HG02973 (cell line): ENCODE data around the gene ANTXR1.

Experiments
- ATAC-seq: cut with Tn5 transposase; IDR thresholded peaks from one replicate; pipeline ENCODE4 v1.9.1; 2021; ENCODE audit warnings: moderate library complexity; ENCODE audit not compliant: unreplicated experiment

ANTXR1 gene

DNA sequence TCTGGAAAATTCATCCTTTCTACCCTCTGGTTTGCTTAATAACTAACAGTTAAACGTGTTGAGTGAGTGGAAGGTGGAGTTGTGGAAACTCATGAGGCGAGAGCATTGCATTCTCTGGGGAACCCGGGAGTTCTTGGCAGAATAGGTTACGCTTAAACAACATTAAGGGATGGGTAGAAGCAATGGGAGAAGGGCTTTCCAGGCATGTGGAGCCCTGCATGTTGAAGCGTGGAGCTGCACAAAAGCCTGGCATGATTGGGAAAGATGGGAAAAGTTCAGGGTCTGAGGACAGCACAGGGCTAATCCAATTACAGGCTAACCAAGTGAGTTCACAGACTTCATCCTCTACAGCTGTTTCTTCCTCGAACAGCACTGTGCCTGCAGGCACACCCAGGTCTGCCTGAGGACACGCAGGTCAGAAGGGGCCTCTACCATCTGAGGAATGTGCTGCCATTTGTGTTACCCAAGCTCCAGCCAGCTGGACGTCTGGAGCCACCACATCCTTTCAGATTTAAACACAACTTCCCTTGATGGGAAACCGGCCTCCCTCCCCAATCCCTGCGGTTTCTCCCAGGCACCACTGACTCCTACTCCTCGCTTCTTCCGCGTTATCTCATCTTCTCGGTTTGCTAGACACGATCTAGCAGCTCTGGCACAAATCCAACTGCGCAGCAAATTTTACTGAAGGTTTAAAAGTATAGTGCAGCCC lies 164.2 kb downstream of the ANTXR1 start:
- ATAC-seq: no peak

DNA sequence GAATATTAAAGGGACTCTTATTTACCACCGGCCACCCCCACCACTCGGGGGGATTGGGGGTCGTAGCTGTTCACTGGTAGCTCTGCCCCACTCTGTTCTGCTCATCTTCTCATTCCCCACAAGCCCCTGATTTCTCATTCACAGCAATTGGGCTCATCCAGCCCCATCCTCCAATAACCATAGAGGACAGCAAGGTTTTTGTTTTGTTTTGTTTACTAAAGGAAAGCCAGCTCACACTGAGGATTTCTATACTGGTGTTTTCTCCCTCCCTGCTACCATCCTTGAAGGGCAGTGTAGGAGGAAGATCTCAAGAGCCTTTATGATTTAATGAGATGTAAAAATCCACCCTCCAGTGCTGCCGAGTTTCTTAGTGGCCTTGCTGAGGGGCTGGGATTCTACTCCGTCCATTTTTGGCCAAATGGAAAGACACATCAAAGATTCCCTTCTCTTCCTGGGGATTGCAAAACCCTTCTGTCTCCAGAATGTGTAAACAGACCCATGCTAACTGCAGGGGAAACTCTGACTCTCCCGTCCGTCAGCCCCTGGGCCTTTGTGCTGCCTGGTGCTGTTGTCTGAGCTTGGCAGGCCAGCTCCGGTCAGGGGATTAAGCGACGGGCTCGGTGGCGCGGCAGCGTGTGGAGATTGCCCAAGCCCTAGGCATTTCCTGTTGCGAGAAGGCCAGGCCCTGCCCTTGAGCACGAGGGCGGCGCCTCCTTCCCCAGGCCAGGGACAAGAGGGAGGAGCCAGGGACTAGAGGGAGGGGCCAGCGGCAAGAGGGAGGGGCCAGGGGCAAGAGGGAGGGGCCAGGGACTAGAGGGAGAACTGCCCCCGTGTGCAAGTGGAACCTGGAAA lies 165.0 kb downstream of the ANTXR1 start:
- ATAC-seq: no peak

DNA sequence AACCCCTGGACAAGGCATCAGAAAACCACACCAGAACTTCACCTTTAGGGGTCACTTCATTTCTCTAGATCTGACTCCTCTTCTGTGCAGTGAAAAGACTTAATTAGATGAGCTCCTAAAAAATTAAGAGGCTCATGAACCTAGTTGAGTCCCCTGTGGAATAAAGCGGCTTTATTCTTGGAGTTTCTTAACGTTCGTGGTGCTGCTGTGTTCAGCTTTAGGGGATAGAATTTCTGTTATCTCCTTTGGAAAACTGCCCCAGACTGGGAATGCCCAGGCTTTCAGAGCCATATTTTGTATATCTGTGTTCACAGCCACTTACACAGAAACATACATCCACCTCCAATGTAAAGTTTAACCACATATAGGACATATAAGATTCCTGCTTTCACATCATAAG lies 165.8 kb downstream of the ANTXR1 start:
- no peak for ATAC-seq

DNA sequence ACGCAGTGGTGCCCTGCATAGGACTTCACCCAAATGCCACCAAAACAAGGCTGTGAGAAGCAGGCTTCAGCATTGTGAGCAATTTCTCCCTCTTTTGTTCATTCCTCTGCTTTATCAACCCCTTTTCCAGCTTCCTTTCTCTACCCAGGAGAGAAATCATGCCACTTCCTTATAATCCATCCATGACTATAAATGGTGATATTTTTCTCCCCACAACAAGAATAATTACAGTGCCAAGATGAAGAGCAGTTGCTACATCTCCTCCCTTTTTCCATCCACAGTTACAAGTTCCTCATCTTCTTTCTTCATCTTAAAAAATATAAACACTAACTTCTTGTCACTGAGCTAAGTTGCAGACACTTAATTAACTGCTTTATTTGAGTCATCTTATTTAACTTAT lies 167.2 kb downstream of the ANTXR1 start:
- ATAC-seq: no peak

DNA sequence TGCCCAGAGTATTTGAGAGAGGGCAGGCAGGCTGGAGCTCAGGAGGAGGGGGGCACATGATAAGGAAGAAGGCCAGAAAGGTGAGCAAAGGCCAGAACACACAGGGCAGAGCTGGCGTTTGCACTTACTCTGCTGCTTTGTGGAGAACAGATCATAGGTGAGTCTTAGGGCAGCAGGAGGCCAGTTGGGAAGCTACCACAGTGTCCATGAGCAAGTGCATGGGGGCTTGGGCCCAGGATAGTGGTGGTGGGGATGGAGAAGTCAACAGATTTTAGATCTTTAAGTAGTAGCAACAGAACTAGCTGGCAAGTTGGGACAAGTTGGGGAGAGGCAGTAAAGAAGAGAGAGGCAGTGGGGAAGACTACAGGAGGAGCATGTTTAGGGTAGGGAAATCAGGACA lies 168.0 kb downstream of the ANTXR1 start:
- no peak for ATAC-seq

DNA sequence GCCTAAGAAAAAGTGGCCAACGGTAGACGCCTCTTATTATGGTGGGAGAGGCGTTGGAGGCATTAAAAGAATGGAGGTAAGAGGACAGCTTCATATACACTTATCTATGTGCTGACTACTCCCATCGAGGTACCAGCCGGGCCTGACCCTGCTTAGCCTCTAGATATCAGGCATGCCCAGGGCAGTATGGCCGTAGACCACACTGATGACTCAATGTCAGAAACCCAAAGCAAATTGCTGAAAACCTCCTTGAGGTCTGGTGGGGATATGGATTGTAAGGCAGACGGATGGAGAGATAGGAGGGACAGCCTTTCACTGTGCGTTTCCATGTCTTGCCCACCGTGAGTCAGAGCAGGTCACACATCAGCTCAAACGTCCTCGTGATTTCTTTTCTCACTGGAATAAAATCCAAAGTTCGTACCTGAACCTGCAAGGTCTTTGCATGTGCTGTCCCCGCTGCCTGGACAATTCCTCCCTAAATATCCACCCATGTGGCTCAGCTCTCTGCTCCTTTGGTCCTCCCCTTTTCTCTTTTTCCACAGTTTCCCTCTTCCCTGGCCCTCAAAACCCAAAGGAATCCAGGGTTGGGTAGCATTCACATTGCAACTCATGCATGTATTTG lies 168.9 kb downstream of the ANTXR1 start:
- no peak for ATAC-seq

DNA sequence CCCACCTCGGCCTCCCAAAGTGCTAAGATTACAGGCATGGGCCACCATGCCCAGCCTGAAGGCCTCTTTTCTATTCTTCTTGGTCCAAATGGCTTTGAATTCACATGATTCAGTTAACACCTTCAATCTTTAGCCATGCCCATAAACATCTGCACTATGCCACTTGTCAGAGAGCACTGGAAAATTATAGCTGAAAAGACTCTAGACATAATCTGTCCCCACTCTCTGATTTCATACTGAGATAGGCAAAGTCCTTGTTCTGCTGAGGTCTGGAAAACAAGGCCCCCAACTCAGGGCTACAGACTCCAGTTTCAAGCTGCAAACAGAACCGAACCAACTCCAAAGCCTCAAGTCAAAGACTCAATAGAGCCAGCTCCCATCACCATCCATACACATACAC lies 170.7 kb downstream of the ANTXR1 start:
- no peak for ATAC-seq

DNA sequence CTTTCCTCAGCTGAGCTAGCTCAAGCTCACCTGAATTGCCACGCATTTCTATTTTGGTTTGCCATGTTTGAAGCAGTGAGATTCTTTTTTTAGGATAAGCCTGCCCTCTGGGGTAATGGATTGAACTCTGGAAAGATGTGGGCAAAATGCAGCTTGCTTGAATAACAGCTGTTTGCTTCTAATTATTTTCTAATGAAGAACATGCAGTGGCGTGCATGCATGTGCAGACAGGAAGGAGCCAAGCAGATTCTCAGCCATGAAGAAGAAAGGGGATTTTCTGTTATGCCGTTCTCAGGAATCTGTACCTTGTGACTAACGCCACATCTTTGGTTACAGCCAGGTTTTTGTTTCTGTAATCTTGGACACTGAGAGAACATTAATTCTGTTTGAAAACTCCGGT lies 171.2 kb downstream of the ANTXR1 start:
- no peak for ATAC-seq

DNA sequence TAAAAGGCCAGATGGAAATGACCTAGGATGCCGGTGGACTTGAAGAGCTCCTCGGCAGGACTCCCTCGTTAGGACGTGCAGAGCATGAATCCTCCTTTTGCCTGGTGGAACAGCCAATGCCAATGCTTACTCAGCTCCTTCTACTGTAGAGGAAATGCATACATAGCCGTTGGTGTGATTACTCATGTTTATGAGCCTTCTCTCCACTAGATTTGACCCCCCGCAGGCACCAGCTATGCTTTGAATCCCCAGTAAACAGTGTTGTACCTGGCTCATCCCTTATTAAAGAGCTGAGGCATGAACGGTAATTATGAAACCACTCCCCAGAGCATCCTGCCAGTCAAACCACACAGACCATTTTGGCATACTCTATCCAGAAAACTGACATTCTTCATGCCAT lies 172.8 kb downstream of the ANTXR1 start:
- no peak for ATAC-seq

DNA sequence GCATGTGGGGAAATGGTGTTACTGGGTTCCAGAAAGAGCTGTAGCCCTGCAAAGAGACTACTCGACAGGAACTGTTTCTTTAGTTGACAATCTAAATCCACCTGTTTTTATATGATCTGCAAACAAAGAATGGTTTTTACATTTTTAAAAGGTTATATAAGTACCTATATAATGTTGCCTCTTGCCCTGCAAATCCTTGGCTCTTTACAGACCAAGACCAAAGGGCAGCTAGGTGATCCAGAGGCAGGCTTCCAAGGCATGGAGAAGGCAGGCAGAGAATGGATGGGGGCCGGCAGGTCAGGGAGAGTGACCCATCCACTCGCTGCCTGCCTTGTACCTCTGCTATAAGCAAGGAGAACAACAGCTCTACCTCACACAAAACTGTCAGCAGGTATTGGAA lies 173.6 kb downstream of the ANTXR1 start:
- ATAC-seq: no peak

DNA sequence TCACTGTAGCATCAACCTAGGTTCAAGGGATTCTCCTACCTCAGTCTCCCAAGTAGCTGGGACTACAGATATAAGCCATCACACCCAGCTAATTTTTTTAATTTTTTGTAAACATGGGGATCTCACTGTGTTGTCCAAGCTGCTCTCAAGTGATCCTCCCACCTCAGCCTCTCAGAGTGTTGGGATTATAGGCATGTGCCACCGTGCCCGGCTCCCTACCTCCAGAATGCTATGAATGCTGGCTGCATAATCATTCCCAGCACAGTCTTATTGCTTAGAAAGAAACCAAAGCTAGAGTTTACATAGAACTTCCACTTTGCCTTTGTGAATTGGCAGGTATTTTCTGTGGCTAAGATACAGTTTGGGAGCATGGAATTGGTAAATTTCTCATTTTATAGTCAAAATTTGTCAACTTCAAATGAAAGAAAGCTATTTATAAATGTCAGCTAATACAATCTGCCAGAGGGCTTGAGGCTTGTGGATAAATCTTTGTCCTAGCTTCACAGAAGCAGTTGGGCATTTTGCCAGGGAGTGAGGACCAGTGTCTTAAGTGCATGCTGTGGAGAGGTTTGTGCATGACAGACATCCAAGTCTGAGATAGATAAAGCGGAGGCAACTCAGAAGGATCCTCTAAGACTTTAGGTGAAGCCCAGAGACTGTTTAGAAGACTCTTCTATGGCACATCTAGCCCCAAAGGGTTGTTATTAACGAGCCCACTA lies 175.4 kb downstream of the ANTXR1 start:
- ATAC-seq: no peak

DNA sequence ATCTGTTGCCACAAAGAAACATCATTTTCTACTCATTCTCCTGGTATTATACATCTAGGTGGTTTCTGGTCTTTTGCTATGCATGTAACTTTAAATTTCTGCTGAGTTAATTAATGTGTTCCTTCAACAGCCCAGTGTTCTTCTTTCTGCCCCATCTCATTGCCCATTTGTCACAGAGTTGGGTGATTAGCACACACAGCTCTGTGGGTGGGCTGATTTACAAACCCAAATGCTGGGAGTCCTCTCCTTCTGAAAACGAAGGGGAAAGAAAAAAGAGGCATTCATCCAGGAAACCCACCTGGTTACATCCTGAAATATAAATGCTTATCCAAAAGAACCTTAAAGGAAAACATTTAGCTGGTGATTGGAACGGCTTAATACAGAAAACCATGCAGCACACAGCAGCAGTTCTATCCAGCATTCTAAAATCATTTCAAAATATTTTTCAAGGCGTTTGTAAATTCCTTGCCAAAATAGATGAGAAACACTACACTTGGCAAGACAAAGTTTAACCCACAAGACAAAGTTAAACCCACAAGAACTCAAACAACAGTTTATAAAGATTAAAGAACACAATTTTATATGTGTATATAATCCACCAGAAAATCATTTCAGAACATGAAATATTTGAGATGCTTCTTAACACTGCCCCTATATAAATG lies 177.9 kb downstream of the ANTXR1 start:
- no peak for ATAC-seq

DNA sequence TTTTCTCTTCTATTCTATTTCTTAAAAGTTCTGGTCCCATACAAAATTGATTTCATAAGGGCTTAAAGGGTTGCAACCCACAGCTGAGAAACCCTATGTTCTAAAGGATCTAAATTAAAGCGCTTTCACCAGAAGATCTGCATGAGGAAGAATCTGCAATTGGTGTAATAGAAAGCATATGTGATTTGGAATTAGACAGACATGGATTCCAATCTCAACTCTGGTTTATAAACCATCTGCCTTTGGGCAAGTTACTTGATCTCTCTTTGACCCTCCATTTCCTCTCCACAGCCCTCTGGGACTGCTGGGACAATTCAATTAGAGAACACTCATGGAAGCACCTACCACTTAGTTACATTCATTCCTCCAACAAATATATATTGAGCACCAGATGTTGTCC lies 178.7 kb downstream of the ANTXR1 start:
- ATAC-seq: no peak

DNA sequence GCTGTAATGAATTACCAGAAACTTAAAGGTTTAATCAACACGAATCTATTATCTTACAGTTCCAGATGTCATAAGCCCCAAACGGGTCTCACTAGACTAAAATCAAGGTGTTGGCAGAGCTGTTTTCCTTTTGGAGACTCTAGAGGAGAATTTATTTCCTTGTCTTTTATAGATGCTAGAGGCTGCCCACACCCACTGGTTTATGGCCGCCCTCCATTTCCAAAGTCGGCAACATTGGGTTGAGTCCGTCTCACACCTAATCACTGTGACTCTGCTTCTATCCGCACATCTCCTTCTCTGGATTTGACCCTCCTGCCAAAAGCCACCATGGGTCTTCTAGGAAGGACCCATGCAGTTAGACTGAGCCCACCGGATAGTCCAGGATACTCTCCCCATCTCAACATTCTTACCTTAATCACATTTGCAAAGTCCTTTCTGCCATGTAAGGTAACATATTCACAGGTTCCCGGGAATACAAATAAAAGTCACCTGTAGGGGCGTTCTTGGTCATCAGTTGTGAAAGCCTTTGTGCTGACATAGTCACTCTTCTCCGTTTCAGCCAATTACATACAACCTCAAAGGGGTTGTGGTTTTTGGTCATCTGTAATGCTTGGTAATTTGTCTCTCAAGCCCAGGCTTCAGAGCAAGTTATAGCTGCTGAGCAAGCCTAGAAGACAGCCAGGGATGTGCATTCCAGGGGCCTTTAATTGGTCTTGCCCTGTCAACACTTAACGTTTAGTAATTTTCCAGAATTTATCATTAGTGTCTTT lies 179.4 kb downstream of the ANTXR1 start:
- ATAC-seq: no peak

DNA sequence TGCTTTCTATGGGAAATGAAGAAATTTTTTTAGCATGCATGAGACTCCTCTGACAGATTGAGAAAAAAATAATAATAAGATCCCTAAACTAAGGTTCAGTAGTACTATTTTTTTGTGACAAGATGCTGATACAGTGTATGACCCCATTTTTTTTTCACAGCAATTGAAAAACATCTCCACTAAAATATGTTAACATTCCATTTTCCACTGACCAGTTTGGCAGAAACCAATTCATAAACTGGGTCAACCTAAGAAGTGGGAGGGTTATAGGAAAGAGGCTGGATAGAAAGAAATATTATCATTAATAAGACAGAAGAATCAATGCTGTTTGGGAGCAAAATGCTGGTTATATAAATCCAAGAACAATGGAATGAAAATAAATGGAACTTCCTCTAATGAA lies 182.7 kb downstream of the ANTXR1 start:
- ATAC-seq: no peak

DNA sequence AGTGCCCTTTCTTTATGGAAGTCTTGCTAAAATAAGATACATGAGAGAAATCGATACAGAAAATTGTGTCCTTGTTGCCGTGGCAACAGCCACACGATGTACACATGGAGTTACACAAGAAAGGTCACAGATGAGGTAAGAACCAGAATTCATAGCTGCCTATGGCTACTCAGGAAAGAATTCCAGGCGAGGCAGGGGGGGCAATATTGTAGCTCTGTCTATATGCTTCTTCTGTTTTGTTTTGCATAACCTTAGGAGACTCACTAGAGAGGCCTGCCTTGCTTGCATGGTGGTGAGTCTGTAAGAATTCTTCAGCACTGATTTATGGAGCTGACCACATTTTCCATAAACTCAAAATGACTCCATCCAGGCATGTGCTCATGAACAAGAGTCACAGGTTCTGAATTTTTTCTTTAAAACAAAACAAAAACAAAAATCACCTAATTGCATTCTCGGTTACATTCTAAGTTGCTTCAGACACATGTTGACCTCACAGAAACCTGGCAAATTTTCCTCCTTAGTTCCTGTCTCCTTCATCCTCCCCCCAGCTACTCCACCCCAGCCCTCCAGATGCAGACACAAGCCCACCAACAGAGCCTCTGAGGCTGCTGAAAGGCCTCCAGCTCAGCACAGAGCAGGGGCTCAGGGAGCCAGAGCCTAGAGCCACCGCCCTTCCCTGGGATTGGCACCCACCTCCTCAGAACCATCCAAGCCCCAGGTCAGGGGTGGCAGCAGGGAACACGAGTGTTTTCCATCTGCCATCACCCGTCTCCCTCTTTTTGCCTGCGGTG lies 183.5 kb downstream of the ANTXR1 start:
- ATAC-seq: no peak

DNA sequence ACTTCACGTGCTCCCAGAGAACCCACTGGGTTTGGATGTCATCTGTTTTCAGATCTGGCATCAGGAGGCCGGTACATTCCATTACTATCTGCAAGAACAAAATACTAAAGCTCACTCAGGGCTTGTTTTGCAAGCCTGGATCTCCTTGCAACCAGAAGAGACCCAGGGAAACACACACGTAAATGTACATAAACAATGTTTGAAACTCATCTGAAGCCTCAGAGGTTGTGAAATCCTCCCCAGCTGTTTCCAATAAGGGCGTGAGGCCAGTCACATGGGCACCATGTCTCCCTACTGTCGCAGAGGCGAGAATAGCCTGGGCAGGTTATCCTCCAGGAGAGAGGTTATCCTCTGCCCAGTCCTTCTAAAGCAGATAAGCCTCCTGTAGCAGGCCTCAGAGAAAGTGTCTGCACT lies 187.1 kb downstream of the ANTXR1 start:
- no peak for ATAC-seq

DNA sequence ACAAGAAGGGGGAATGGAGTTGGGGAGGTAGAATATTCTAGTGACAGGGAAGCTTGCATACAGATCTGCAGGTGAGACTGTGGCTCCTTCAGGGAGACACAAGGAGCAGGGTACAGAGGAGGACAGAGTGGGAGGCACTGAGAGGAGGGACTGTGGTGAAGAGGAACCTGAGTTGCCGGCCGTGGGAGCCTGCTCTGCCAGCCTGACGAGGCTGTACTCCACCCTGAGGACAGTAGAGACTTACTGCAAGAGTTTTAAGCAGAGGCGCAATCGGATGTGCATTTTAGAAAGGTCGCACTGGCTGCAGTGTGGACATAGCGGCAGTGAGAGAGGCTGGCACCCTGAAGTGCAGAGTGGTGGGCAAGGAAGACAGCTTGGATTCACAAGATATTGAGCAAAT lies 188.3 kb downstream of the ANTXR1 start:
- no peak for ATAC-seq

DNA sequence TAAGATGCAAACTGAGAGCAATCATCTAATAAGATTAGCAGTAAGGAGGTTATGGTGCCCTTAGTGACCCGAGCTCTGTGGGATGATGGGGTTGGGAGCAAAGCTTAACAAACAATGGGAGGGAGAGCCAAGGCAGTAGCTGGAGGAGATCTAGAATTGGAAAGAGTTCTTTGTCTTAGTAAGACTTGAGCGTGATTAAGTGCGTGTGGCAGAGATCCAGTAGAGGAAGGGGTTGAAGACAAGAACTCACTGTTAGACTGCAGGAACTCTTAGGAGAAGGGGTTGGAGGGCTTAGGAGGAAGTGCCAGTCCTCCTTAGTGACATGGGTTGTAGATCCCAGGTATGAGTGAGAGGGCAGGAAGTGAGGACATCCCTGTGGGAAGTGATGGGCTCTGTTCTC lies 189.3 kb downstream of the ANTXR1 start:
- ATAC-seq: no peak
